ENCODE results near the gene CCDC117.

Gene CCDC117

GRCh38 chr22:28831140-28832072, 58.9 kb downstream of the CCDC117 start:
- DNase-seq = no peak

DNA sequence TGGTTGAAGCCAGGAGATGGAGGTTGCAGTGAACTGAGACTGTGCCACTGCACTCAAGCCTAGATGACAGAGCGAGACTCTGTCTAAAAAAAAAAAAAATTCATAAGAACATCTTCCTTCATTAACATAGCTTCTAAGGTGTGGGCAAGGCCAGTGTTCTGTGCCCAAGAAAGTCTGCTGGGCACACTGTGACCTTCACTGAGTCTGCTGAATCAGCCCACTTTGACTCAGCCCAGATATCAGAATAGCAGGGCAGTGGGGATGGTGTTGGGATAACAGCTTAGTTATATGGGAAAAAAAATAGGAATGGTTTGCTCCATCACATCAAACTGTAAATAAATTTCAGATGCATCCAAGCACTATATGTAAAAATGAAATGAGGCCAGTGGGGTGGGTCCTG, 60.2 kb downstream of the CCDC117 start:
- no peak for DNase-seq

GRCh38 chr22:28833276-28833923, 60.9 kb downstream of the CCDC117 start:
- no peak for DNase-seq

DNA sequence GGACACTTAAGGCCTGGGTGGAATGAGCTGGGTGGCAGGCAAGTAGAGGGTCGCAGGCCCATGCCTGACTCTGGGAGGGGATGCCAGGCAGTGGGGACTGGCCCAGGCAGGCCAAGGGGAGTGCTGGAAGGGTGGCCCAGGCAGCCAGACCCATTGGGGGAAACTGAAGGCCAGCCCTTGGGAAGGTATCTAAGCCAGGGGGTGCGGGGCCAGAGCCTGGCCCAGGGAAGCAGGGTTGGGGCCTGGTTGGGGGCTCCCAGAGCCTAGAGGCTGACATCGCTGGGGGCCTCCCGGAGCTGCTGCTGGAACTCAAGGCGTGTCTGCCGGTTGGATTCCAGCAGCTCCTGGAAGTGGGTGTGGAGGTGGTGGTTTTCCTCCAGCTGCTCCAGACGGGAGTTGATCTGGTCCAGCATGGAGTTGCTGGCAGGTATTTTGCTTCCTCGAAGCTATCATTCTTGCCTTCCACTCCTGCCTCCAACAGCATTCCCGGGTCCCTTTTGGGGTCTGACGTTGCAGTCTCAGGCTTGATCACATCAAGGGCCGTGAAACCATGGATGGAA, 63.2 kb downstream of the CCDC117 start:
- DNase-seq = no peak

DNA sequence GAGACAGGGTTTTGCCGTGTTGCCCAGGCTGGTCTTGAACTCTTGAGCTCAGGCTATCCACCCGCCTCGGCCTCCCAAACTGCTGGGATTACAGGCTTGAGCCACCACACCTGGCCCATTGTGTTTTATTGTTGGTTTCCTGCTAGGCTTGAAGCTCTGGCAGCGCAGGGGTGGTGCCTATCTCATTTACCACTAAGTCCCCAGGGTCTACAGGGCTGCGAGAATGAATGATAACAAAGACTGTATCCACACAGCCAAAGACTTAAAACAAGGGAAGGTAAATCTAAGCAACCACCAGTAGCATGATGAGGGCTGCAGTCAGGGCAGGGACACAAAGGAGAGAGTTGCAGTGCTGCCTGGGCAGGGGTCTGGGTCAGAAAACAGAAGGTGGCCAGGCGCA, 65.1 kb downstream of the CCDC117 start:
- DNase-seq = no peak

Measured in stimulated activated CD4-positive, alpha-beta T cell treated with anti-CD3 and anti-CD28 coated beads, Interleukin-4, amount 100 ng/mL, for 1 hour (primary cell).